Measurements from ENCODE around the gene NR0B2.
"Not testable (repeated sequence)": the region's sequence is repeated elsewhere in the genome, so short reads cannot be mapped to it uniquely, and the experiment has no call there.

Gene NR0B2, protein sequence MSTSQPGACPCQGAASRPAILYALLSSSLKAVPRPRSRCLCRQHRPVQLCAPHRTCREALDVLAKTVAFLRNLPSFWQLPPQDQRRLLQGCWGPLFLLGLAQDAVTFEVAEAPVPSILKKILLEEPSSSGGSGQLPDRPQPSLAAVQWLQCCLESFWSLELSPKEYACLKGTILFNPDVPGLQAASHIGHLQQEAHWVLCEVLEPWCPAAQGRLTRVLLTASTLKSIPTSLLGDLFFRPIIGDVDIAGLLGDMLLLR

DNA sequence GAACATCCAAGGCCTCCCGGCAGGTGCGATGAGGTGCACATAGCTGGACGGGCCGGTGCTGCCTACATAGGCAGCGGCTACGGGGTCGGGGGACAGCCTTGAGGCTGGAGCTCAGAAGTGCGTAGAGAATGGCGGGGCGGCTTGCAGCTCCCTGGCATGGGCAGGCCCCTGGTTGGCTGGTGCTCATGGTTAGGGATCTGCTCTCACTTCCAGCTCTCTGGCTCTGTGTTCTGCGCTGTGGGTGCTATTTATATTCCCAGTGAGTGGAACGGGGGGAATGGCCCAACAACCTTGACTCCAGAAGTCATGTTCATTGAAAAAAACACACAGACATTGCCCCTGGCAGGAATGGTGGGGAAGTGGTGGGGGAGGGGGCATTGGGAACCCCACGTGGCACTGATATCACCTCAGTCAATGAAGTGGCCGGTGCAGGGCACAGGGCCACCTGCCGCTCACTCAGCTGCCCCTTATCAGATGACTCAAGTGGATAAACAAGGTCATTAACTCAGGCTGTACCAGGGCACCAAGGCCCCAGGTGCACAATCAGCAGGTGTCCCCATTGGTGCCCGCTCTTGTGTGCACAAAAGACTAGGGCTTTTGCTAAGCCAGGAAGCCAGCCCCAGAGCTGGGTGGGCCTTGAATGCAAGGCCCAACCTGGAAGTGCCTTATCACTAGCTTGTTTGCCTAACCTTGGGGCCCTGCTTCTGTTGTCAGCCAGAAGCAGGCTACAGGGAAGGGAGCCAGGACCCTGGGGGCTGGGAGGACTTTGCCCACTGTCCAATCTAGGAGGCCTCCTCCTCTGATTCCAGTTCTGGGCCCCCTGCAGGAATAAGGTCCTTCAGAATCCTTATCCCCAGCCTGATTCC is at the start of gene NR0B2:
Gene NR0B2, minus strand, starts transcription at position 222 of the 866 bp plus-strand sequence. Its CDS starts 35 bp downstream, at position 187.
- DNase-seq: peak in 1 of 2 experiments; percentile 64

DNA sequence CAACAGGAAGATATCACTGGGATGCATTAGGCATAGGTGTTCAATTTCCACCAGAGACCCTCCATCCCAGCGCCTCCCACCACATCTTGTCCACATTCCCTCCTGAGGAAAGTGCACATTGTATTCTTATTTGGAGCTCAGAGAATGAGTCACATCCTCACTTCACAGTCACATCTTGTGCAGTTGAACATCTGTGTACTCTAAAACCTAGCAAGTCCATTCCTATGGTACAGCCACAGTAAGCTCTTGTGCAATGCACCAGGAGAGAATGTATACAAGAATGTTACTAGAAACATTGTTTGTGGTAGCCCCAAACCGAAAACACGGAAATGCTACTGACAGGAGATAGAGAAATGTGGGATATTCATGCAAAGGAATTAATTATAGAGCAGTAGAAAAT is 48.1 kb upstream of the NR0B2 start:
- DNase-seq: no peak

DNA sequence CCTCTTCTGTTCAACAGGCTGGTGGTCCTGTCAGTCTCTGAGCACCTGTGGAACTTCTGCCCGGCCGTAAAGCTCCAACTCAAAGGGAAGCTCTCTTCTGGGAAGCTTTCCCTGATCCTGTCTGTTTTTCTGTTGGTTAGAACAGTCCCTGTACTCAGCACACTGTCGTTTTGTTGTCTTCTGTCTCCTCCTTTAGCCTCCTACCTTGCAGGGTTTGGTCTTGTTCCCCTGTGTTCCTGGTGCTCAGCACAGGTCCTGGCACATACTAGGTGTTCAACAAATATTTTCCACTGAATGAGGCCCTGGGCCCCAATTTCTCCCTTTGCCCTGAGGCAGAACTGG is 46.8 kb upstream of the NR0B2 start:
- DNase-seq: no peak

DNA sequence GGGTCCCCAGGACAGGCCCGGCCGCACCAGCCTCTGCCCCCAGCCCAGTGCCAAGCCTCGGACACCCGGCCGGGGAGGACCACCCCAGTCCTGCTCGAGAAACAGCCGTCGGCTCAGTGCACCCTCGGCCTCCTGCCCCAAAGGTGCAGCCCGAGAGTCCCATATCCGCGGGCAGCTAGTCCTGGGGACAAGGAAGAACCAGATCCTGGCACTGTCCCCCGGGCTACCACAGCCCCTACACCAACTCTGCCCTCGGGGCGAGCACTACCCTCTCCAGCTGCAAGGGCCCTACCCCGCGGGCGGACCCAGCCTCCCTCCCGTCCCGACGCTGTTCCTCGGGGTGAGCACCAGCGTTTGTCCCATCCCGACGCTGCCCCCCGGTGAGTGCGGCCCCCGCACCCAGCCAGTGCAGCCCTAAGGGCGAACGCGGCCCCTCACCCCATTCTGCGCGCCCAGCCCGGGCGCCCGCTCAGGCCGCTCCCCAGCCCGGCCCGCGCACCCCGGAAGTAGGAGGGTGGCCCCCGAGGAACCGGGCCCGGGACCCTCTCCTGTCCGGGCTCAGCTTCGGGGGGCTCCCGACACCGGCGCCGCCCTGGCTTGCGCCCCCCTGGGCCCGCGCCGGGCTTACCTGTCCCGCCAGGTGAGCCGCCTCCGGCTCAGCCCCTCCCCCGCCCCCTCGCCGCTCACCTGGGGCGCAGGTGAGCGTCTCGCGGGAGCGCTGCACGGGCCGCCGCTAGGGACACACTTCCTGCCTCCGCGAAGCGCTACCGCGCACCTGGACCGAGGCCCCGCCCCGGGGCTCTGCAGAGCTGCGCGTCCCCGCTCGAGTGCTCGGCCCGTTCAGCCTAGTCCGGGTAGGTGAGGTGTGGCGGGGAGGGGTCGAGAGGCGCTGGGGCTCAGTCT is 46.2 kb upstream of the NR0B2 start, which contains the start of gene KDF1:
Gene KDF1, minus strand, starts transcription at position 747 of the 903 bp plus-strand sequence. CDS start 8,088 bp downstream, outside the sequence.
- DNase-seq: peak; percentile 66 to 95

DNA sequence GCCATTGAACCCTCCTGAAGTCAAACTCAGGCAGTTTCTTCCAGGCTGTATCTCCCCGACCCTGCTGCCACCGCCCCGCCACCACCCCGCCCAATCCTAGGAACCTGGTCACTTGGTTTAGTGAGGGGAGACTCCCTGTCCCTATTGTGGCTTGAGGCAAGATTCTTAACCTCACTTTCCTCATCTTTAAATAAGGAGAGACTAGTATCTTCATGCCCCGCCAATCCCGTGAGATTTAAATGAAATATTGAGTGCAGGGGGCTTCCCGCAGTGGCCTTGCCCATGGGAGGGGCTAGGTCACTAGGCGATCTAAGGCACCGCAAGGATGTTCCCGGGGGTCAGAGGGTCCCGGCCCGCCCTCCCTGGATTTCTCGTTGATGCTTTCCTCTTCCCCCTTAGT is 45.5 kb upstream of the NR0B2 start:
- no peak for DNase-seq

DNA sequence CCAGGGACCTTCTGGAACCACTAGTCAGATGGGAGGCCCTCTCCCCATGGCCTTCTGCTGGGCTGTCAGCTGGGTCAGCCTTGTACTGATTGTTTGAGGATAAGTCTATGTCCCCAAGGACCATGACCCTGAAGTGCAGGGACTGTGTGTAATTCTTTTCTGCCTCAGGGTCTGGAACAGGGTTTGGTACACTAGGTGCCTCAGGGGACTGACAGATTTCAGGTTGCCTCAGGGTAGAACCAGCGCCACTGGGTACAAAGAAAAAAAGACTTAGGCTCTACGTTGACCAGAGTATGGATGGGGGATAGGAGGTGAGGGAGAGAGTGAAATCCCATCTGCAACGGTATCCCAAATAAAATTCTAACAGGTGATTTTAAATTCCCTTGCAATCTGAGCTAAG is 43.5 kb upstream of the NR0B2 start:
- DNase-seq: no peak

DNA sequence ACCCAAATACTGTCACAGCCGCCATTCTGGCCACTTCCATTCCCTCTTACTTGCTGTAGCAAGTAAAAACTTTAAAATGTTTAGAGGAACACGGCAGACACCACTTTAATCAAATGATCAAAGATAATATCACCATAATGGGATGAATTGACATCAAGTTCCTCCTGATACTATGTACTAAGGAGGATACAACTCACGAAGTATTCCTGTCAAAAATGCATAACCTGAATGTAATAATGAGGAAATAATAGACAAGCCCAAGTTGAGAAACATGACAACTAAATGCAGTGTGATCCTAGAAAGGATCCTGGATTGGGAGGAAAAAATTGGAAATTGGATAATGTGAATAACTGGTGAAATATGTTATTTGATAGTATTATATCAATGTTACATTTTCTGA is 42.5 kb upstream of the NR0B2 start:
- no peak for DNase-seq

DNA sequence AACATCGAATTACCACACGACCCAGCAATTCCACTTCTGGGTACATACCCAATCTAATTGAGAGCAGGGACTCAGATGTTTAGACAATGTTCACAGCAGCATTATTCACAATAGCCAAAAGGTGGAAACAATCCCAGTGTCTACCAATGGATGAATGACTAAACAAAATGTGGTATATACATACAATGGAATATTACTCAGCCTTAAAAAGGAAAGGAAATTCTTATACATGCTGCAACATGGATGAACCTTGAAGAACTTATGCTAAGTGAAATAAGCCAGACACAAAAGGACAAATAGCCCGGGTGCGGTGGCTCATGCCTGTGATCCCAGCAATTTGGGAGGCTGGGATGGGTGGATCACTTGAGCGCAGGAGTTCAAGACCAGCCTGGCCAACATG is 39.6 kb upstream of the NR0B2 start:
- DNase-seq: no peak

DNA sequence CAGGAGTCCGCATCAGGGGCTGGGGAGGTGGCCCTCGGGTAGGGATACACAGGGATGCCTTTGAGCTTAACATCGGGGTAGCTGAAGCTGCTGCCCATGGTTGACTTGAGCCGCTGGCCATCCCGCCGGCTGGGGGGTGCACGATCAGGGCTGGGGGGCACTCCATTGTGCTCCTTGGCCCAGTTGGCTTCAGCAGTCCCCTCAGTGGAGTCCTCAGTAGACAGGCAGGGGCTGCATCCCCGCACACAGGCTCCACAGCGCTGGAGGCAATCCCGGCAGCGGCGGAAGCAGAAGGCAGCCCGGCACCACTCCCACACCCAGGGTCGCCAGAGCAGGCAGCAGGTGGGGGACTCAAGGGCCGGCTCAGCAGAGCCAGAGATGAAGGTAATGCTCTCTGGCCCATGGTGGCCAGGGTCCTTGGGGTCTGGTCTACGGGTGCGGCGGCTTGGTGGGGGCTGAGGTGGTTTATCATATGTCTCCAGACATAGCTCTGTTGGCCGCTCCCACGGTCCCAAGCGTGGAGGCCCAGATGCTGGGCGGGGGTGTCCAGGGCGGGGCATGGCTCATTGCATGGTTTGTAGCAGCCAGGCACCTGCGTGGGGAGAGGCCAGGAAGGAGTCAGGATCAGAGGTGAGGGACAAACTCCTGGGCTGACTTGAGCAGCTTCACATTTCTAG is 38.2 kb upstream of the NR0B2 start:
- DNase-seq: no peak

DNA sequence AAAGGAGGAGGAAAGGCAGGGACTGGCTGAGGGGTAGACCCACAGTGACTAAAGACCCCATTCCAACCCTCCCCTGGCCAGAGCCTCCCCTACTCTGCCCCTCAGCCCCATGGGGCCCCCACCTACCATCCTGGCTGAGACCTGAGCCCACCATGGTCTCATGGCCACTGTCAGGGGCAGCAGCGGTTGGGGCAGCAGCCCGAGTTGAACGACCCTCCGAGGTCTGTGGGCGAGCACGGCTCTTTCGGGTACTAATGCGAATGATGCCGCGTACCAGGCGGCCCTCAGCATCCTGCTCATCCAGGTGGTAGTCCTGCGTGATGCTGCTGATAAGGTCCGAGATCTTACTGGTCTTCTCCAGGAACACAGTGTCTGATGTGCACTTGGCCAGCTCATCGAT is 37.4 kb upstream of the NR0B2 start:
- DNase-seq: no peak

DNA sequence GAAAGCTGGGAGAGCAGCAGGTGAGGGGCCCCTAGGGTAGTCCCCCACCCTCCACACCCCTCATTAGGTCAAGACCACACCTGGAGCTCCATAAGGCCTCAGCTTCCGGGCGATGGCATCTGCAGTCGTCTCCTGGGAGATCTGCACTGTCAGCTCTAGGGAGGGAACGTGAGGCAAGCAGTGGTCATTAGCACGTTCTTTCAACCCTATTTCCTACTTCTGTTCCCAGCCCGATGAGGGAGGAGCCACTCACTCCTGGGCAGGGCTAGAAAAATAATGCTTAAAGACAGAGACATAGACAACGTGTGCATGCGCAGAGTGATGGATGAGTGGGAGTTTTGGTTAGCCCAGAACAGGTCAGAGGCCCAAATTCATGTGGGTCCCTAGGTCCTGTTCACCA is 36.8 kb upstream of the NR0B2 start:
- DNase-seq: no peak

DNA sequence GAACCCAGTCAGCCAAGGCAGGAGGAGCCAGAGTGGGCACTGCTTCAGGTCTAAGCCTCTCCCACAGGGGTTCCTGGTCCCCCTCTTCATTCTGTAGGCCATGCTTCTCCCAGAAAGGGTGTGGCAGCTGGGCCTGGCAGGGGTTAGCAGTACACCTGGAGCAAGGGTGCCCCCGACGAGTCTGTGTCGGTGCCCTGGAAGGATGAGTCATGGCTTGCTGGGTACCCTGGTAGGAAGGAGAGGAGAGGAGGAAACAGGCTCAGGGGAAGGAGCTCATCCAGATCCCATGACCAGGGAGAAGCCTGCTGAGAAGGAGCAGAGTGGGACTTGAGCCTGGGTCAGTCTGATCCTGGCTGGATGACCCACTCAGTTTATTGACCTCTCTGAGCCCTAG is 36.1 kb upstream of the NR0B2 start:
- DNase-seq: no peak

DNA sequence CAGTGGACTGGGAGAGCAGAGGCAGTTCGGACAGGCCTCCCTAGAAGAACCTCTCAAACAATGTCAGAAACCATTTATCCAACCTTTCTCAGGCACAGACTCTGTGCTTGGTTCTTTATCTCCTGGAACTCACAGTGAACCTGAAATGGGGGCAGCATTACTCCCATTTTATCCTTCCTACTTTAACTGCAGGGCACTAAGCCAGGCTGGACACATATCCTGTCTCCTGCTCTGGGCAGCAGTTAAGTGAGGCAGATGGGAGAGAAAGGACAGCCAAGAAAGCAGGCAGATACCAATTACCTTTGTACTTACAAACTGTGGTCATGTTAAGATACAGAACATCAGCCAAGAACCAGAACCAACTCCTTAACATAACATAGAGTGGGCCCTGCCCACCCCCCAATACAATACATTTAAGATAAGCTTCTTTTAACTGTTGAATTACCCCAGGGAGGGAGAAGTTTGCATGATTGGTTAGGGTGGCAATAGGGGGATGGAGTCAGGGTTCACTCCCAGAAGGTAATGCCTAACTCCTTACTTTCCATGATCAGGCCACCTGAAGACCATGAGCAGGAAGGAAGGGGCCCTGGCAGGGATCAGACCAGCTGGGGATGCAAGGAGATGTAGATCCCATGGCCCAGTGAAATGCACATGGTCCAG is 35.6 kb upstream of the NR0B2 start:
- DNase-seq: no peak

DNA sequence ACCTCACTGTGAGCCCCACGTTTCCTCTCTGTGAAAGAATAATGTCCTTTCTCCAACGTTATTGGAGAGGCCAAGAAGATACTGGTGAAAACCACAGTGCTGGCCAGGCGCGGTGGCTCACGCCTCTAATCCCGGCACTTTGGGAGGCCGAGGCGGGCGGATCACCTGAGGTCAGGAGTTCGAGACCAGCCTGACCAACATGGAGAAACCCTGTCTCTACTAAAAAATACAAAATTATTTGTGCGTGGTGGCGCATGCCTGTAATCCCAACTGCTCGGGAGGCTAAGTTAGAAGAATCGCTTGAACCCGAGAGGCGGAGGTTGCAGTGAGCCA is 34.9 kb upstream of the NR0B2 start:
- DNase-seq: not testable (repeated sequence)

DNA sequence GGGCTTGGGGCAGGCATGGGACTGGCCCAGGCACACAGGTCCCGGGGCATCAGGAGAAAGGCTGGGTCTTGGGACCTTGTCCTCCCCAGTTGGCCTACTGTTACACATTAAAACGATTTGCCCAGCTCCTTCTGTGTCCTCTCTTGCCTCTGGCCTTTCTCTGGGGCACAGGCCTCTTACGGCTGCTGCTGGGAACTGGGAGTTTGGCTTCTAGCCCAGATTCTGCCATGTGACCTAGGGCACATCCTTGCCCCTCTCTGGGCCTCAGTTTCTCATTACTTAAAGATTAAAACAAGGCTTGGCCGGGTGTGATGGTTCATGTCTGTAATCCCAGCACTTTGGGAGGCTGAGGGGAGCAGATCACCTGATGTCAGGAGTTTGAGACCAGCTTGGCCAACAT is 32.5 kb upstream of the NR0B2 start:
- no peak for DNase-seq

DNA sequence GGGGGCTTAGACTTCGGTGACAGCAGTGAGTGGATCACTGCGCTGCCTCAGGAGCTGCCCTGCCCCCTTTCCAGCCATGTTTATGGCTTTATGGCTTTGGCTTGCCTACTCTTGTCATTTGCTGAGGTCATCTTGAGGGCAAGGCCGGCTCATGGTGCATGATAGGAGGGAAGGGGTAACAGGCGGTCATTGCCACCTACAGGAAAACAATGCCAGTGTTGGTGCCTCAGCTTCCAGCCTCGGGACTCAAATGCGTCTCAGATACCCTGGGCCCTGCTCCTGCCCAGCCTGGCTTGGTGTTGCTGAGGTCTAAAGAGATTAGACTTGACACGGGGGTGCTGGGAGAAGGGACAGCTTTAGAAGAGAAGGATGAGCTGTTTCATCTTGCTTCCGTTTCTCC is 32.0 kb upstream of the NR0B2 start:
- DNase-seq: no peak

DNA sequence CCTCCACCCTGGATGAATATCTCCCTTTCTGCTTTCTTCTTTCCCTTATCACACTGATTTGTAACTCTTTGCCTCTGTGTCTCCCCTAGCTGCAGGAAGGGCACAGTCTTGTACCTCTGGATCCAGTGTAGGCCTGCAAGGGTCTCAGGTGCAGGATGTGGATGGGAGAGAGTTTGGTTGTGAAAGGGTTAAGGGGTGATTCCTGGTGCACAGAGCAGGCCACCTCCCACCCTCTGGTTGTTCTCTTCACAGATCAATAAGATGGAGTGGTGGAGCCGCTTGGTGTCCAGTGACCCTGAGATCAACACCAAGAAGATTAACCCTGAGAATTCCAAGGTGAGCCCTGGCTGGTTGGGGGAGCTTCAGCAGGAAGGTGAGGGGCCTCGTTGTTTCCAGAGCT is 31.4 kb upstream of the NR0B2 start:
- DNase-seq: no peak

DNA sequence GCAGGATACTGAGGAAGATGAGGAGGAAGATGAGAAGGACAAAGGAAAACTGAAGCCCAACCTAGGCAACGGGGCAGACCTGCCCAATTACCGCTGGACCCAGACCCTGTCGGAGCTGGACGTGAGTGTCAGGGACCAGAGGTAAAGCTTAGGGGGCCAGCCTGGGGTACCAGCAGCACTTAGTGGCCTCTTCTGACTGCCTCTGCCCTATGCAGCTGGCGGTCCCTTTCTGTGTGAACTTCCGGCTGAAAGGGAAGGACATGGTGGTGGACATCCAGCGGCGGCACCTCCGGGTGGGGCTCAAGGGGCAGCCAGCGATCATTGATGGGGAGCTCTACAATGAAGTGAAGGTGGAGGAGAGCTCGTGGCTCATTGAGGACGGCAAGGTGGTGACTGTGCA is 28.9 kb upstream of the NR0B2 start:
- no peak for DNase-seq

DNA sequence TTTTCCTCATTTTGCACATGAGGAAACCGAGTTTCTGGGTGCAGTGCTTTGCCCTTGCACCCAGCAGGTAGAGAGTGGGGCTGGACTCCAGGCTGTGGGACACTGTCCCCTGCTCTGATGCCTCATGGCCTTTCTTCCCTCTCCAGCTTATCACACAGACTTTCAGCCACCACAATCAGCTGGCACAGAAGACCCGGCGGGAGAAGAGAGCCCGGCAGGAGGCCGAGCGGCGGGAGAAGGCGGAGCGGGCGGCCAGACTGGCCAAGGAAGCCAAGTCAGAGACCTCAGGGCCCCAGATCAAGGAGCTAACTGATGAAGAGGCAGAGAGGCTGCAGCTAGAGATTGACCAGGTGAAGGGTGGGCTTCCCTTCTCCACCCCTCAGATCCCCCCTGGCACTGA is 27.5 kb upstream of the NR0B2 start:
- no peak for DNase-seq

DNA sequence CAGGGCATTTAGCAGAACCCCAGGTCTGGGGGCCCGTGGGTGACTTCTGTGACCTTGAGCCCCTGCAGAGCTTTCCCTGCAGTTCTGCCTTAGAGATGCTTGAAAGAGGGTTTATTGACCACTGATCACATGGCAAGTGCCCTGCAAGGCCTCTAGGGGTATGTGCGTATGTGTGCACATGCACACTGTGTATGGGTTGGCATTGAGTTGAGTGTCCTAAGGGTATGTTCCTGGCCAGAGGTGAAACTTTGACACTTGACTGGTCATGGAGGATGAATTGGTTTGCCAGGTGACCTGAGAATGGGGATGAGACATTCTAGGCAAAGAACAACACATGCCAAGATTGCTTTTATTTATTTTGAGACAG is 24.9 kb upstream of the NR0B2 start:
- no peak for DNase-seq

DNA sequence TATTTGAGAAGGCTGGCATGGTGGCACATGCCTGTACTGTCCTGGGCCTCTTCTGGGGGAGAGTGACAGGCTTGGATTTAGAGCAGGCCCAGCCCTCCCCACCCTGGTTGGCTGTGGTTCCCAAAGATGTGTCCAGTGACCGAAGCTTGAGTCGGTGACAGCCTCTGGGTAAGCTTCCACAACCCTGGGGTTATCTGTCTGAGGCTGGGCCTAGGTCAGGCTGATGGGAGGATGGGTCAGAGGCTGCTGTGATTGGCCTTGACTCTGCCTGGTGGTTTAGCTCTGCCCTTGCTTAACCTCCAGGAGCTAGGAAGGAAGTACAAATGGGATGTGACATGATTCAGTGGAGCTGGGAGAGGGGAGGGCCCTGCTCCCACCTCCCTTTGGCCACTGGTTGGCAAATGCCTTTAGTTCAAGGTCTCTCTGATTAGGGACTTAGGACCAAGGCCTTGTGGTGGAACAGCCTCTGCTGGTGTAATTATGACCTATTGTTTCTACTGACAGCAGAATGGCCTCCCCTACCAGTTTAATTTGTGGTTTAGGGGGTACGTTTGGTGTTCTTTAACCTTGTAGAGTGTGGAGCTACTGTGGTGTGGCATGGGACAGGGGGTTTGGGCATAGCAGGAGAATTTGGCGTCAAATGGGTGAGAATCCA is 24.4 kb upstream of the NR0B2 start:
- no peak for DNase-seq

DNA sequence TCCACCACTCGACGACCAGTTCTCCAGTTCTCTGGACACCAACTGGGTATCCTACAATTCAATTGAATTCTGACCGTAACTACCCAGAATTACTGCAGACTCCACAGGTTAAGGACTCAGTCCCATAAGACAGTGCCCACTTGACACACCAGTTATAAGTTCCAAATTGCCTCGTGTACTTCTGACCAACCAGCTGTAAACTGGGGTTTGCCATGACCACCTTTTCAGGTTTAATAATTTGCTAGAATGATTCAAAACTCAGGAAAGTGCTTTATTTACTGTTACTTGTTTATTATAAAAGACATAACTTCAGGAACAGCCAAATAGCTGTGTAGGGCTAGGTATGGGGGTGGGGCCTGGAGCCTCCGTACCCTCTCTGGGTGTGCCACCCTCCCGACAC is 23.0 kb upstream of the NR0B2 start:
- DNase-seq: no peak
